AG04449 (cell line): ENCODE data around the gene FAM200B.

Source experiments
- CTCF ChIA-PET: fragments of 350-600 bp; formaldehyde crosslinking; extraction: SDS; loops from one replicate; lab custom pipeline; 2021; ENCODE audit warnings: antibody characterized with exemption; lab: Yijun Ruan, JAX
- POLR2A ChIA-PET: fragments of 400-600, 350-600 bp; formaldehyde crosslinking; extraction: SDS; loops from one replicate; lab custom pipeline; 2020; ENCODE audit warnings: antibody characterized with exemption, inconsistent platforms; lab: Yijun Ruan, JAX
- DNase-seq: peaks from one replicate; pipeline ENCODE4 v3.0.0-alpha.2; 2010; ENCODE audit warnings: low read depth, low spot score
- H3K4me3 ChIP-seq: 2 replicates; pipeline ENCODE4 v1.5.1; 2011; ENCODE audit warnings: low read depth, mild to moderate bottlenecking, control low read depth, low read length
- TF ChIP-seq, protein P1 (sequence below): IDR thresholded peaks from one replicate; pipeline ENCODE4 v1.5.1; 2011; ENCODE audit warnings: mild to moderate bottlenecking, moderate library complexity, low read length, control low read depth, inconsistent platforms; ENCODE audit not compliant: insufficient read depth; ENCODE audit errors: missing control alignments

The FAM200B gene

DNA sequence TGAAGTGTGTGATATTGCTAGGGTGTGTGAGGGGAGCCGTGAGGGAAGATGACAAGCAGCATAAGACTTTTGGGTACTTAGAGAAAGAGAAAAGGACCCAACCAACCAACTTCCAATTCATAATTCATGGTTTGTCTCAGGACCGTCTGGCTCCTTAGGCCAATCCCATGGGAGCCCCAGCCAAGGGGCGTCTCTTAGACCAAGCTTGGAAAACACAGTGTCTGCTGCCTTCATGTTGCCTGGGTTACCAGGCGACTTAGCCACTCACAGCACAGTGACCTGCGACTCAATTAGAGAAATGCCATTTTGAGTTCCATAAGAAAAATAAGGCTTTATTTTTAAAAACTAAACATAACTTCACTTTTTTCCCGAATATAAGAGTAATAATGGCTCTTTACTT, 53.9 kb downstream of the FAM200B start:
- ChIA-PET POLR2A (no interaction called here), CTCF (interaction anchor here (1.4 kb wide), 1 partner anchor 14 kb away, joined by 3 read pairs; no protein-coding TSS in a partner anchor)
- no peak overlapping the region for H3K4me3 ChIP-seq
- TF ChIP-seq, protein P1, sequence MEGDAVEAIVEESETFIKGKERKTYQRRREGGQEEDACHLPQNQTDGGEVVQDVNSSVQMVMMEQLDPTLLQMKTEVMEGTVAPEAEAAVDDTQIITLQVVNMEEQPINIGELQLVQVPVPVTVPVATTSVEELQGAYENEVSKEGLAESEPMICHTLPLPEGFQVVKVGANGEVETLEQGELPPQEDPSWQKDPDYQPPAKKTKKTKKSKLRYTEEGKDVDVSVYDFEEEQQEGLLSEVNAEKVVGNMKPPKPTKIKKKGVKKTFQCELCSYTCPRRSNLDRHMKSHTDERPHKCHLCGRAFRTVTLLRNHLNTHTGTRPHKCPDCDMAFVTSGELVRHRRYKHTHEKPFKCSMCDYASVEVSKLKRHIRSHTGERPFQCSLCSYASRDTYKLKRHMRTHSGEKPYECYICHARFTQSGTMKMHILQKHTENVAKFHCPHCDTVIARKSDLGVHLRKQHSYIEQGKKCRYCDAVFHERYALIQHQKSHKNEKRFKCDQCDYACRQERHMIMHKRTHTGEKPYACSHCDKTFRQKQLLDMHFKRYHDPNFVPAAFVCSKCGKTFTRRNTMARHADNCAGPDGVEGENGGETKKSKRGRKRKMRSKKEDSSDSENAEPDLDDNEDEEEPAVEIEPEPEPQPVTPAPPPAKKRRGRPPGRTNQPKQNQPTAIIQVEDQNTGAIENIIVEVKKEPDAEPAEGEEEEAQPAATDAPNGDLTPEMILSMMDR, result no peak
- no peak for DNase-seq

DNA sequence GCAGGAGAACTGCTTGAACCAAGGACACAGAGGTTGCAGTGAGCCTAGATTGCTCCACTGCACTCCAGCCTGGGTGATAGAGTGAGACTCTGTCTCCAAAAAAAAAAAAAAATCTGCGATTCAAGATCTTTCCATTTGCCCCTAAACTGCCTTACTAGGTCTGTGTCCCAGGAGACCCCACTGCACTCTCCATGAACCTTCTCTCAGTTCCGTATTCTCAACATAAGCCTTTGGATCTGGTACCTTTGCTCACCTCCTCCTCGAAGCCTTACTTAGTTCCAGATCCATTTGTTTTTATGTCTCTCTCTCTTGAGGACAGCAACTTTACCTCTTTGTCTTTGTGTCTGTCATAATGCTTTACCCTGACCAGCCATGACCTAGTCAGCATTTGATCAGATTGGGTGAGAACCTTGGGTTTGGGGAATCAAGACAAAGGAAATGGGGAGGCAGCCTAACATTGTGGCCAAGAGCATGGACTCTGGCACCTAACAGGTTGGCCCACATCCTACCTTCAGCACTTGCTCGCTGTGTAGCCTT, 55.0 kb downstream of the FAM200B start:
- CTCF ChIA-PET, result interaction anchor here (0.6 to 2.5 kb wide), 3 partner anchors 58 to 257 kb away, joined by 3 to 7 read pairs (median 3); no protein-coding TSS in a partner anchor
- H3K4me3 ChIP-seq, result no peak overlapping the region
- POLR2A ChIA-PET, result no interaction called here
- TF ChIP-seq, protein P1, result no peak
- DNase-seq, result no peak

DNA sequence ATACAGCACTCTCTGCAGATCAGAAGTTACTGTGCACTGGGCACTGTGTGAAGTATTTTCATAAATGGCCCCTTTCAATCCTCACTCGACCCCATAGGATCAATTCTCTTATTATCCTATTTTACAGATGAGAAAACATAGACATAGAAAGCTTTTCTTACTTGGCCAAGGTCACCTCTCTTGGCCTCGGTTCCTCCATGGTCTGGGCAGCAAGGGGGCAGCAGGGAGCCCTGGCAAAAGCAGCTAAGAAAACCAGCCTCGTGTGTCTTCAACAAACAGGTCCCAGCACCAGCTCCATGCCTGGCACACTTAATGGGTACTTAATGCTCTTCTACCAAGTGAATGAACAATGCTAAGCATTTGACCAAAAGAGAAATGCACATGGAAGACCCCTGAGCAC, 55.6 kb downstream of the FAM200B start:
- ChIA-PET CTCF (interaction anchor here (0.6 to 2.5 kb wide), 4 partner anchors 9 to 258 kb away, joined by 3 to 7 read pairs (median 3); no protein-coding TSS in a partner anchor), POLR2A (no interaction called here)
- H3K4me3 ChIP-seq, result no peak overlapping the region
- TF ChIP-seq, protein P1, result no peak
- DNase-seq, result no peak

DNA sequence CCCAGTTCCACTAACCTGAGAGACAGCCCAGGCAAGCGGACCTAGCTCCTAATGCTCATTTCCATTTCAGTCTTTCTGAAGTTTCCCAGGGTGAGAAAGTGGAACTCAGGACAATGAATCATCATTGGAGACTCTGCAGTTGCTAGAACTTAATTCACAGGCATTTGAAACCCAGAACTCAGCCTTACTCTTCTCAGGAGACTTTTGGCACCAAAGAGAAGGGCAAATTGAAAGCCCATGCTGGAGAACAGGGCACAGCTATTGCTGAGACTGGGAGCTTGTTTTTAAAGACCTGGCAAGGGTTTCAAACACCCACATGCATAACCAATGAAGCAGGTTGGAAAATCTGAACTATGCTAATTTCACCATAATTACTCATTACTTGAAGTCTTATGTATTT, 57.2 kb downstream of the FAM200B start:
- TF ChIP-seq, protein P1, result no peak
- DNase-seq, result no peak
- ChIA-PET CTCF (interaction anchor here (1.0 to 2.5 kb wide), 3 partner anchors 9 to 259 kb away, joined by 3 to 9 read pairs (median 7); no protein-coding TSS in a partner anchor), POLR2A (no interaction called here)
- H3K4me3 ChIP-seq, result no peak overlapping the region
